Endothelial cell of hepatic sinusoid (primary cell): Measurements from ENCODE around the gene FES.

Experiments
- in situ Hi-C: cut with HindIII; loops from 2 replicates; pipeline ENCODE4 v1.10.0; 2017; ENCODE audit warnings: low sequenced_read_pairs

Gene FES

DNA sequence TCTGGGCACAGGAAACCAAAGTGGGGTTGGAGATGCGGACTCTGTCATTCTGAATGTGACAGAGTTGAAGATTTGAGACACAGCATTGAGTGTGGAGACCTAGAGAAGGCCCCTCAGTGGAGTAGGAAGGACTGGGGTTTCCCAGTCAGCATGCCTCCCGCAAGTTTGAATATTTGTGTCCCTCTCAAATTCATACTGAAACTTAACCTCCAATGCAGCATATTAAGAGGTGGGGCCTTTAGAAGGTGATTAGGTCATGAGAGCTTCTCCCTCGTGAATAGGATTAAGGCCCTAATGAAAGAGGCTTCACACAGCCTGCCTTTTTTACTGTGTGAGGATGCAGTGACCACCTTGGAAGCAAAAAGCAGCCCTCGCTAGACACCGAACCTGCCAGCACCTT is 40.1 kb downstream of the FES start:
- in situ Hi-C loops: no loop called here

DNA sequence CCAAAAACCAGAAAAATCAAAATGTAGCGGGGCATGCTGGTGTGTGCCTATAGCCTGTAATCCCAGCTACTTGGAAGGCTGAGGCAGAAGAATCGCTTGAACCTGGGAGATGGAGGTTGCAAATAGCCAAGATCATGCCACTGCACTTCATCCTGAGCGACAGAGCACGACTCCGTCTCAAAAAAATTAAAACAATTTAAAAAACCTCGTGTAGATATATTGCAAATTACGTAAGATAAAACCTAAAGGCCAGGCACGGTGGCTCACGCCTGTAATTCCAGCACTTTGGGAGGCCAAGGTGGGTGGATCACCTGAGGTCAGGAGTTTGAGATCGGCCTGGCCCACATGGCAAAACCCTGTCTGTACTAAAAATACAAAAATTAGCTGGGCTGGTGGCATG is 42.5 kb downstream of the FES start:
- in situ Hi-C loops: loop anchor here (25.0 kb wide), 2 partner anchors 89 to 289 kb away; no protein-coding TSS in a partner anchor

DNA sequence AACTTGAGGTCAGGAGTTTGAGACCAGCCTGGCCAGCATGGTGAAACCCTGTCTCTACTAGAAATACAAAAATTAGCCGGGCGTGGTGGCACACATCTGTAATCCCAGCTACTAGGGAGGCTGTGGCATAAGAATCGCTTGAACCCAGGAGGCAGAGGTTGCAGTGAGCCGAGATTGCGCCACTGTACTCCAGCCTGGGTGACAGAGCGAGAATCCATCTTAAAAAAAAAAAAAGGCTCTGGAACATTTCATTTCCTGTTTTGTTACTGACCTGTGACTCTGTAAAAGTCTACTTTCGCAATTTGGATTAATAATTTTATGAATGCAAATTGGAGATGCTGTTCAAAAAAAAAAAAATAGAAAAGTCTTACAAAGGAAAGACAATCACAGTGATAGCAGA is 43.8 kb downstream of the FES start:
- in situ Hi-C loops: loop anchor here (25.0 kb wide), 2 partner anchors 91 to 291 kb away; no protein-coding TSS in a partner anchor

DNA sequence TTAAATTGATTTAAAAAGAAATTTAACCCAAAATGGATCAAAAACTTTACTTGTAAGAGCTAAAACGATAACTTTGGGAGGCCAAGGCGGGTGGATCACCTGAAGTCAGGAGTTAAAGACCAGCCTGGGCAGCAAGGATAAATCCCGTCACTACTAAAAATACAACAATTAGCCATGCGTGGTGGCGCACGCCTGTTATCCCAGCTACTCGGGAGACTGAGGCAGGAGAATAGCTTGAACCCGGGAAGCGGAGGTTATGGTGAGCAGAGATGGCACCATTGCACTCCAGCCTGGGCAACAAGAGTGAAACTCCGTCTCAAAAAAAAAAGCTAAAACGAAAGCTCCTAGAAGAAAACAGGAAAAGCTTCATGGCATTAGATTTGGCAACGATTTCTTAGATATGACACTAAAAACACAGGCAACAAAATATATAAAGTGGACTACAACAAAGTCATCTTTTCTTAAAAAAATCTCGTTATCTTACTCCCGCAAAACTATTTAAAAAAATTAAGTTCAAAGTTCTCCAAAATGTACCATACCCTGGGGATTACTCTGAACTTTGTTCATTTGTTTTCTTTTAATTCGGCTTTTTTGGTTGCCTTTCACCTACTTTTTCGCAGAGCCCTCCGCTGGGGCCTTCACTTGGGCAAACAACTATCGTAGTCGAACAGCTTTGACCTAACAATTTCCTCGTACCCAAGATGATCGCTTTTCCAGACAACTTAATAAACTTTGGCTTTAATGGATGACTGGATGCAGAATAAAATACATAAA is 45.1 kb downstream of the FES start:
- in situ Hi-C loops: loop anchor here (25.0 kb wide), 2 partner anchors 92 to 292 kb away; no protein-coding TSS in a partner anchor

DNA sequence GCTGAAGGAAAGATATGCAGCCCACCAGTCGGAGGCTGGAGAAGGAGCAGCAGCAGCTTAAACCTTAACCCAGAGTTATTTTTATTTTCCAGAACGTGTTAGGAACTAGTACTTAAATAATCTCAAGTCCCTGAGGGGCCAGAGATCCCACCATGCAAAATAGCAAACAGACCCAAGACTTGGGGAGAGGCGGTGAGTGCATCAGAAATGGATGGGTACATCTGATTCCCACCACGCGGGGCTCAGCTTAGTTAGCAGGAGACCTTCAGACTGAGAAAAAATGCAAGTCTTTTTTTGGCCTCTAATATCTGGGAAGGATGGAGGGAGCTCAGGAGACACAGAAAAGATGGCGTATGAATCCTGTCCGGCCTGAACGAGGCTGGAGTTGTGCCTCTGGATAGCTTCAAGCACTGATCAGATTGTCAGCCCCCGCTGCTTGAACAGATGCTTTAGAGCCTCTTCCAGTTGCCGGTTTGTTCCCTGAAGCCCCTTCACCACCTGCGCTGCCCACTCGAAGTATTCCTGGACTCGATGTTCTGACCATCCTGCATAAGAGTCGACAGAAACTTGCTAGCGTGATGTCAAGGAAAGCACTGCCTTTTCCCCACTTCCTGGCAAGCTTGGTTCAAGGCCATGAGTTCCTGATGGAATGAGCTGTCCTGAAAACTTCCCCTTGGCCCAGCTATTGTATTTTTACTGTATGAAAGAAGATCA is 46.7 kb downstream of the FES start:
- in situ Hi-C loops: loop anchor here (25.0 kb wide), 2 partner anchors 94 to 294 kb away; no protein-coding TSS in a partner anchor

- in situ Hi-C loops: loop anchor here (25.0 kb wide), 2 partner anchors 94 to 294 kb away; no protein-coding TSS in a partner anchor
These were observed 47.2 kb downstream of the FES start for GRCh38 chr15:90931575-90931827.

DNA sequence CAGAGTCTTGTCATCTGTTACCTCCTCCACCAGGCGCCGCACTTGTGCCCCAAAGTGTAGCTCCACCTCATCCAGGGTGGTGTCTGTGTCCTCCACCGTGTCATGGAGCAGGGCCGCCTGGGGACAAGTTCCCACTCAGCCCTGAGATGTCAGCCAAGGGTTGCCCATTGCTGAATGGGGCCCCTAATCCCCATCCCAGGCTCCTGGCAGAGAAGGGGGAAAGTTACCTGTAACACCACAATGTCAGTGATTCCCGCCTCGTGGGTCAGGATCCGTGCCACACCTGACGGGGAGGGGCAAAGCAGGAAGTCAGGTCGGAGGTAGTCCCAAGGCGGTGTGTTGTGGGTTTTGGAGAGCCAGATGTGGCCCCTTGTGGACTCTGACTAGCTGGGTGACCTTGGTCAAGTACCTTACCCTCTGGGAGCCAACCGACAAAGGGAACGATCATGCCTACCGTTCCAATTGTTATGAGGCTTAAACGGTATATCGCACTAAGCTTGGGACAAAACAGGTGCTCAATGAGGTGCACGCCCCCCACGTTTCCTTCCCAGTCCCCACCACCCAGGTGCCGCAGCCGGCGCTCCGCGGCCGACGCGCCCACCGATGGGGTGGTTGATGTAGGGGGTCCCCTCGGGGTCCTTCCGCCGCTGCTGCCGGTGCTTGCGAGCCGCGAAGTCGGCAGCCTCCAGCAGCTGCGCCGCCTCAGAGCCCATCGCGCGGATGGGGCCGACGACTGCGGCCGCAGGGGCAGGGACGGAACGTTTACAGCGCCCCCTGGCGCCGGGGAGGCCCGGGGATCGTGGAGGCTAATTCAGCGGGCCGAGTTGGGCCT is 47.7 kb downstream of the FES start, which contains the start of gene HDDC3:
Gene HDDC3 (minus strand): TSS at position 722 of the 832 bp plus-strand sequence. CDS start 9 bp downstream, at position 713.
- in situ Hi-C loops: loop anchor here (25.0 kb wide), 2 partner anchors 95 to 295 kb away; no protein-coding TSS in a partner anchor

GRCh38 chr15:90932660-90932991 is 48.3 kb downstream of the FES start:
- in situ Hi-C loops: loop anchor here (25.0 kb wide), 2 partner anchors 95 to 295 kb away; no protein-coding TSS in a partner anchor

- in situ Hi-C loops: loop anchor here (25.0 kb wide), 2 partner anchors 96 to 296 kb away; no protein-coding TSS in a partner anchor
These were observed 49.0 kb downstream of the FES start for GRCh38 chr15:90933301-90933700.

DNA sequence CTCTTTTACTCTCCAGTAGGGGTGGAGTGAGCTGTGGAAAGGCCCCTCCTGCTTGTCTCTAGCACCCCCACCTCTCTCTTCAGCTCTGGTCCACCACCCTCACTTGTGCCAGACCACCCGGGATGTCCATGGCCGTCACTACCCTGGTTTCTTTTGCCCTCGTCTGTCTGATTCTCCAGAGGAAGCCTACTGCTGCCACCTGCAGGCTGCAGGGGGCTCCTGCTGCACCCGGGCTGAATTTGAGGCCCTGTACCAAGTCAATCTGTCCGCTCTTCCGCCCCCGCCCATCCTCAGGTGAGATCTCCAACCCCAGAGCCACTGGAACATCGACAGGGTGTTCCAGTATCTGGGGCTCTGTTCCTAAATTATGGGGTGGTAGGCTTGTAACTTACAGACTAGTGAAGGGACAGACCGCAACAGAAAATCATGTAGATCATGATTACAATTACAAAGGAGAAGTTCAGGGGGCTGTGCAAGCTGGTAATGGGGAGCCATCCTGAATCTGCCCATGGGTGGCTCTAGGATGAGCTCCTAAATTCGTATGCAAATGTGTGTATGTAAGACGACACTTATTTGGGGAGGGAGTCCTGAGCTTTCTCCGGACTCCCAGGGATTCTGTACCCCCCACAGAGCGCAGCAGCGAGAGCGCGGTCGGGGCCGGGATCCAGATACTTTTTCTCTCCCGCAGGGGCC is 50.1 kb downstream of the FES start:
- in situ Hi-C loops: loop anchor here (25.0 kb wide), 2 partner anchors 97 to 297 kb away; no protein-coding TSS in a partner anchor

DNA sequence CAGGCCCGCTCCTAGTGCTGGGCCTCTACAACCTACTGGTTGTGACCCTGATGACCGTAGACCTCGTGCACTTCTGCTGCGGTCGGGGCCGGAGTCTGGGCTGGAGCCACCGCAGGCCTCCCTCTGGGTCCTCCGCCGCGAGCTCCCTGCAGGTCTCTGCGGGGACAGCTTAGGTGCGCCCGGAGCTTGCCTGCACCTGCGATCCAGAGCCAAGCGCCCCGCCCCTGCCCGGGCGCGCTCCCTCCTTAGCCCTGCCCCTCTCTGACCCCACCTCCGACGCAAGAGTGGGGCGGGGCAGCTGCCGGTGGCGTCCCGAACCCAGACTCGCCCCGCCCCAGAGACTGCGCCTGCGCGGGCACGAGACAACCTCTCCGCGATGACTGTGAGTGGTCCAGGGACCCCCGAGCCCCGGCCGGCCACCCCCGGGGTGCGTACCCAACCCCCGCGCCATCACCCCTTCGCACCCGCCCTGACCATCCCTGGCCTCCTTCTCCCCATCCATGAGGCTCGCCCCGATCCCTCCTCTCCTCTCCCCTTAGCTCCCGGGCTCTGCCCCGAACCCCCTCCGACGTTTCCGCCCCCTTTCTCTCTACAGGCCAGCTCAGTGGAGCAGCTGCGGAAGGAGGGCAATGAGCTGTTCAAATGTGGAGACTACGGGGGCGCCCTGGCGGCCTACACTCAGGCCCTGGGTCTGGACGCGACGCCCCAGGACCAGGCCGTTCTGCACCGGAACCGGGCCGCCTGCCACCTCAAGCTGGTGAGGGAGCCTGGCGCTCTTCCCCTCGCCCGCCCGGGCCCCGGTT is 50.8 kb downstream of the FES start, which contains the start of gene UNC45A:
Gene UNC45A (plus strand): TSS at position 337 of the 803 bp plus-strand sequence. CDS start 40 bp downstream, at position 377.
- in situ Hi-C loops: loop anchor here (25.0 kb wide), 2 partner anchors 98 to 298 kb away; no protein-coding TSS in a partner anchor

- in situ Hi-C loops: loop anchor here (25.0 kb wide), 2 partner anchors 100 to 300 kb away; no protein-coding TSS in a partner anchor
These were observed 52.5 kb downstream of the FES start for GRCh38 chr15:90936823-90937222.

DNA sequence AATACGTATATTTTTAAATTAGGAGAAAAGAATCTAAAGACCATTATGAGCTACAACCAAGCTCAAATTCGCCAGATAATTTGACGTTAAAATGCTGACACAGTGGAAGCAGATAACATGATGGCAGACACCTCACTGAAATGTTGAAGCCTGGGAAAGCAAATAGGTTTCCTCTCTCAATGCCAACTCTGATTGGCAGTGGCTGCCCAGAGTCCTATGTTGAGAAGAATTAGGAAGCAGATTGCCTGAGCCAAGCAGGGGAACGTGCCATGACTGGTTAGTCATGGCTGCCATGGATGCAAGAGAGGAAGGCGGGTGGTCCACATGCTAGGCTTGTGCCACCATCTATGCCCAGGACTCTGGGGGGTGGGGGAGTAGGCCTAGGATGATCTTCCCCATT is 54.0 kb downstream of the FES start:
- in situ Hi-C loops: loop anchor here (25.0 kb wide), 2 partner anchors 101 to 301 kb away; no protein-coding TSS in a partner anchor

- in situ Hi-C loops: loop anchor here (25.0 kb wide), 2 partner anchors 102 to 302 kb away; no protein-coding TSS in a partner anchor
These were observed 55.5 kb downstream of the FES start for GRCh38 chr15:90939756-90940155.

GRCh38 chr15:90941038-90941437 is 56.7 kb downstream of the FES start:
- in situ Hi-C loops: loop anchor here (25.0 kb wide), 2 partner anchors 104 to 304 kb away; no protein-coding TSS in a partner anchor

- in situ Hi-C loops: loop anchor here (25.0 kb wide), 2 partner anchors 105 to 305 kb away; no protein-coding TSS in a partner anchor
These were observed 58.2 kb downstream of the FES start for GRCh38 chr15:90942354-90943120.

GRCh38 chr15:90945091-90945490 is 60.8 kb downstream of the FES start:
- in situ Hi-C loops: loop anchor here (25.0 kb wide), 2 partner anchors 108 to 308 kb away; no protein-coding TSS in a partner anchor
